ACC112 (cell line): ENCODE results near the gene DMRT1.
"Not testable (repeated sequence)": the region's sequence is repeated elsewhere in the genome, so short reads cannot be mapped to it uniquely, and the experiment has no call there.

Experiments
- H2AFZ ChIP-seq: fragments of 200-600 bp; sonication (generic); one replicate; pipeline ENCODE4 v1.6.0; 2017; ENCODE audit warnings: antibody characterized with exemption, low read length; ENCODE audit not compliant: unreplicated experiment
- H3K27ac ChIP-seq: fragments of 200-600 bp; sonication (generic); 2 replicates; pipeline ENCODE4 v1.5.1; 2014; ENCODE audit warnings: low read depth, mild to moderate bottlenecking, antibody characterized with exemption, low read length, moderate library complexity
- H3K27me3 ChIP-seq: fragments of 200-600 bp; sonication (generic); 2 replicates; pipeline ENCODE4 v1.6.1; 2014; ENCODE audit warnings: mild to moderate bottlenecking, antibody characterized with exemption, low read length, moderate library complexity, mixed read lengths; ENCODE audit not compliant: insufficient read depth
- H3K36me3 ChIP-seq: fragments of 200-600 bp; sonication (generic); 2 replicates; pipeline ENCODE4 v1.6.1; 2016; ENCODE audit warnings: mild to moderate bottlenecking, antibody characterized with exemption, low read length, moderate library complexity, mixed read lengths; ENCODE audit not compliant: insufficient read depth
- H3K4me1 ChIP-seq: fragments of 200-600 bp; sonication (generic); one replicate; pipeline ENCODE4 v1.6.1; 2016; ENCODE audit warnings: low read length, mixed read lengths; ENCODE audit not compliant: insufficient read depth, unreplicated experiment, control insufficient read depth
- H3K4me3 ChIP-seq: fragments of 200-600 bp; sonication (generic); 2 replicates; pipeline ENCODE4 v1.5.1; 2014; ENCODE audit warnings: mild to moderate bottlenecking, low read depth, low read length
- H3K79me2 ChIP-seq: fragments of 200-600 bp; sonication (generic); one replicate; pipeline ENCODE4 v1.6.0; 2016; ENCODE audit warnings: low read length; ENCODE audit not compliant: control insufficient read depth, unreplicated experiment, insufficient read depth

Gene DMRT1

GRCh38 chr9:860706-861105, 19.2 kb downstream of the DMRT1 start:
- no peaks in the 10 kb centered on the region for H3K4me1 ChIP-seq
- no peak overlapping the region for H2AFZ ChIP-seq
- no peaks in the 10 kb centered on the region for H3K79me2 ChIP-seq
- H3K36me3 ChIP-seq, result no peaks in the 10 kb centered on the region
- H3K27me3 ChIP-seq, result peaks cover 3% of the 10 kb centered on the region; the same call in 1 of the 2 replicates
- H3K4me3 ChIP-seq, result no peak overlapping the region
- no peak overlapping the region for H3K27ac ChIP-seq

DNA sequence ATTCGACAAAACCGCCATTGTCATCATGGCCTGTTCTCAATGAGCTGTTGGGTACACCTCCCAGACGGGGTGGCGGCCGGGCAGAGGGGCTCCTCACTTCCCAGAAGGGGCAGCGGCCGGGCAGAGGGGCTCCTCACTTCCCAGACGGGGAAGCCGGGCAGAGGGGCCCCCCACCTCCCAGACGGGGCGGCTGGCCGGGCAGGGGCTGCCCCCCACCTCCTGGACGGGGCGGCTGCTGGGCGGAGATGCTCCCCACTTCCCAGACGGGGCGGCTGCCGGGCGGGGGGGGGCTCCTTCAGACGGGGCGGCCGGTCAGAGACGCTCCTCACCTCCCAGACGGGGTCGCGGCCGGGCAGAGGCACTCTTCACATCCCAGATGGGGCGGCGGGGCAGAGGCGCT, 20.0 kb downstream of the DMRT1 start:
- H3K27ac ChIP-seq, H3K36me3 ChIP-seq, H2AFZ ChIP-seq, H3K27me3 ChIP-seq, H3K79me2 ChIP-seq, H3K4me1 ChIP-seq, H3K4me3 ChIP-seq: not testable (repeated sequence)

GRCh38 chr9:875119-875962, 33.8 kb downstream of the DMRT1 start:
- H3K36me3 ChIP-seq, result no peaks in the 10 kb centered on the region
- no peak overlapping the region for H2AFZ ChIP-seq
- H3K4me1 ChIP-seq, result no peaks in the 10 kb centered on the region
- H3K79me2 ChIP-seq, result no peaks in the 10 kb centered on the region
- no peak overlapping the region for H3K27ac ChIP-seq
- peaks cover 18% of the 10 kb centered on the region for H3K27me3 ChIP-seq
- H3K4me3 ChIP-seq, result no peak overlapping the region

DNA sequence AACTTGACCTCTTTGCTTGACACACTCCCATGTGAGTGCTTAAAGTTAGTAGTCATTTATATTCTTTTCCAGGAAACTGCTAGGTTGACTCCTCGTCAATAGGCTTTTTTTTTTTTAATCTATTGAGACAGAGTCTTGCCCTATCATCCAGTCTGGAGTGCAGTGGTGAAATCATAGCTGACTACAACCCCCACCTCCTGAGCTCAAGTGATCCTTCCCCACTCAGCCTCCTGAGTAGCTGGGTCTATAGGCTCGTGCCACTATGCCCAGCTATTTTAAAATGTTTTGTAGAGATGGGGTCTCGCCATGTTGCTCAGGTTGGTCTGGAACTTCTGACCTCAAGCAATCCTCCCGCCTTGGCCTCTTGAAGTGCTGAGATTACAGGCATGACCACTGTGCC, 34.9 kb downstream of the DMRT1 start:
- Histone ChIP-seq H3K4me3 (no peak overlapping the region), H3K27me3 (peaks cover 19% of the 10 kb centered on the region), H2AFZ (no peak overlapping the region), H3K27ac (no peak overlapping the region), H3K36me3 (no peaks in the 10 kb centered on the region), H3K79me2 (no peaks in the 10 kb centered on the region), H3K4me1 (no peaks in the 10 kb centered on the region)

DNA sequence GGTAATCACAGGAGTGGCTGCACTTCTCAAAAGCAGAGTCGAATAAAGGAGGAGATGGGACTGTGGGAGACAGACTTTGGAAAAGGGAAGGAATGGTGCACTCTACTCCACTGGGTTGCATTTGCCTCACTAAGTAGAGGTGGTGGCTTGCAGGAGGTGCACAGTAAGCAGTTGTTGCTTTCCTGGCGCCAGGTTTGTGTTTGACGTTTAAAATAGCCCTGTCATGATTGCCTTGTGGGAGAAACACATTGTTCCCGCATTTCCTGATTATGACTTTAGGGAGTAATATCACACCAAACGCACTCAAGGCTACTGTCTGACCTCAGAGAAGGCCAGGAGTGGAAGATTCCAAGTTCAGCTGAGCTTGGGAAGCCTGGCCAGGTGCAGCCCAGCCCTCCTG, 36.7 kb downstream of the DMRT1 start:
- Histone ChIP-seq H2AFZ (no peak overlapping the region), H3K36me3 (no peaks in the 10 kb centered on the region), H3K4me1 (no peaks in the 10 kb centered on the region), H3K27ac (no peak overlapping the region), H3K4me3 (no peak overlapping the region), H3K27me3 (peaks cover 28% of the 10 kb centered on the region), H3K79me2 (no peaks in the 10 kb centered on the region)

- no peak overlapping the region for H2AFZ ChIP-seq
- H3K4me3 ChIP-seq, result no peak overlapping the region
- H3K79me2 ChIP-seq, result no peaks in the 10 kb centered on the region
- peaks cover 20% of the 10 kb centered on the region for H3K27me3 ChIP-seq
- H3K4me1 ChIP-seq, result no peaks in the 10 kb centered on the region
- H3K27ac ChIP-seq, result no peak overlapping the region
- no peaks in the 10 kb centered on the region for H3K36me3 ChIP-seq
Measured at GRCh38 chr9:880725-881124, 39.2 kb downstream of the DMRT1 start.

DNA sequence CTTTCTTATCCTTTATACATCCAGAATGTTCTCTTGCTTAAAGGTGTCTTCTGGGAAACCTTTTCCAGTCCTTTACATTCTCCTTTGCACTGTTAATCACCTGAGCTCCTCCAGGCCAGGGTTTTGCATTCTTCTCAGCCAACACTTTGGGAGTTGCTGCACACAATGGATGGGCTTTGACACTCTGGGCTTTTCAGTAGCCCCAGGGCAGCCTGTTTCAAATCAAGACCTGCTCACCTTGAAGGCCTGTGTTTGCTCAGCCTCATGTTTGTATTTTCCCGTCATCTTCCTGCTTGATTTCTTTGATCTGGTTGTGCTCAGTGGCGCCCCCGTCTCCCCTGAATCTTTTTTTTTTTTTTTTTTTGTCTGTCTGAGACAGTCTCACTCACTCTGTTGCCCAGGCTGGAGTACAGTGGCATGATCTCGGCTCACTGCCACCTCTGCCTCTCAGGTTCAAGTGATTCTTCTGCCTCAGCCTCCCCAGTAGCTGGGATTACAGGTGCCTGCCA, 41.0 kb downstream of the DMRT1 start:
- Histone ChIP-seq H3K27me3 (peaks cover 18% of the 10 kb centered on the region), H3K36me3 (no peaks in the 10 kb centered on the region), H3K4me1 (no peaks in the 10 kb centered on the region), H3K27ac (no peak overlapping the region), H2AFZ (no peak overlapping the region), H3K4me3 (no peak overlapping the region), H3K79me2 (no peaks in the 10 kb centered on the region)

GRCh38 chr9:883011-883410, 41.5 kb downstream of the DMRT1 start:
- H3K36me3 ChIP-seq, result no peaks in the 10 kb centered on the region
- no peaks in the 10 kb centered on the region for H3K4me1 ChIP-seq
- no peak overlapping the region for H2AFZ ChIP-seq
- H3K79me2 ChIP-seq, result no peaks in the 10 kb centered on the region
- peaks cover 14% of the 10 kb centered on the region for H3K27me3 ChIP-seq
- H3K4me3 ChIP-seq, result no peak overlapping the region
- H3K27ac ChIP-seq, result no peak overlapping the region

GRCh38 chr9:886886-887285, 45.4 kb downstream of the DMRT1 start:
- Histone ChIP-seq H3K4me3 (no peak overlapping the region), H3K27me3 (peaks cover 5% of the 10 kb centered on the region; the same call in 1 of the 2 replicates), H2AFZ (no peak overlapping the region), H3K36me3 (no peaks in the 10 kb centered on the region), H3K4me1 (no peaks in the 10 kb centered on the region), H3K79me2 (no peaks in the 10 kb centered on the region), H3K27ac (no peak overlapping the region)

DNA sequence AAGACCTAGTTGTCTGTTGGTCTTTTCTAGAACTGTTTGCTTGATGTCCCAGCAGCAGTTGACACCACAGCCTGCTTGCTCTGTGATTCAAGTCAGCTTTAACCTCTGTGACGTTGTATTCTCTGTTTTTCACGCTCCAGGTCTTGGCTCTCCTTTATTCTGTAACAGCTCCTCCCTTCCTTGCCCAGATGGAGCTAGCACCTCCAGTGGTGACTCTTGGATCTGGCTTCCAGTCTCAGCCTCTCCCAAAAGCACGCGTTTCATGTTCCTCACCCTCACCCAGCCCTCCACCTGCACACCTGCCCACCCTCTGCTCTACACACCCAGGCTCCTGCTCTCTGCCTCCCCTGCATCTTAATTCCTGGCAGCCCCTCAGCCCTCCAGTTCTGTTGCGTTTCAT, 50.6 kb downstream of the DMRT1 start:
- H3K36me3 ChIP-seq, result no peaks in the 10 kb centered on the region
- H3K79me2 ChIP-seq, result no peaks in the 10 kb centered on the region
- H3K27me3 ChIP-seq, result no peaks in the 10 kb centered on the region; the same call in 1 of the 2 replicates
- no peak overlapping the region for H3K4me3 ChIP-seq
- no peak overlapping the region for H3K27ac ChIP-seq
- peaks cover 3% of the 10 kb centered on the region for H3K4me1 ChIP-seq
- H2AFZ ChIP-seq, result no peak overlapping the region

DNA sequence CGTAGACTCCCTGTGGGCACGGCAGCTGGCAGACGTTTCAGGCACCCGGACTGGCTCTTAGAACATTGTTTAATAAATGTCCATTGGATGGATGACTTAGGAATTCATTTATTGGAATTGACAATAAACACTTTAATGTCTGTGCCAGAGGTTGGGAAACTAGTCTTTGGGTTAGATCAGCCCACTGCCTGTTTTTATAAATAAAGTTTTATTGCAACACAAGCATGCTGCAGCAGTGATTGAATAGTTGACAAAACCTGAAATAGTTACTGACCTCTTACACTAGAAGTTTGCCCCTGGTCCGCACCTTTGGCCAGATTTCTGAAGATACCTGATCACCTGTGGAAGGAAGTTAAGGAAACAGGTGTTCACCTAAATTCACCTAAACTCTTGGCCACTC, 51.6 kb downstream of the DMRT1 start:
- Histone ChIP-seq H3K4me1 (peaks cover 3% of the 10 kb centered on the region), H3K4me3 (no peak overlapping the region), H2AFZ (no peak overlapping the region)

More for the DNA sequence above, 51.6 kb downstream of the DMRT1 start:
- Histone ChIP-seq H3K27me3 (no peaks in the 10 kb centered on the region), H3K36me3 (no peaks in the 10 kb centered on the region), H3K27ac (no peak overlapping the region), H3K79me2 (no peaks in the 10 kb centered on the region)
